Endometrial microvascular endothelial cells (primary cell): ENCODE measurements around the gene ASCL4. TPM values are rescaled to one million over a fixed set of nuclear protein-coding genes. Genes with fewer than 3 reads are reported as not detected.

Source experiments
- in situ Hi-C: cut with HindIII; loops from 2 replicates; pipeline ENCODE4 v1.10.0; 2017; ENCODE audit warnings: low sequenced_read_pairs, low pct_unique_long_range_greater_than_20kb; ENCODE audit errors: inconsistent ontology term
- total RNA-seq: library from RNA; depleted of rRNA; stranded (reverse); fragments of >200 nt; gene quantifications from one replicate; pipeline ENCODE4 v1.2.3, GENCODE V29; 2015; ENCODE audit errors: inconsistent ontology term

Gene ASCL4
- total RNA-seq, 1 donor from 2014 or later: not detected

DNA sequence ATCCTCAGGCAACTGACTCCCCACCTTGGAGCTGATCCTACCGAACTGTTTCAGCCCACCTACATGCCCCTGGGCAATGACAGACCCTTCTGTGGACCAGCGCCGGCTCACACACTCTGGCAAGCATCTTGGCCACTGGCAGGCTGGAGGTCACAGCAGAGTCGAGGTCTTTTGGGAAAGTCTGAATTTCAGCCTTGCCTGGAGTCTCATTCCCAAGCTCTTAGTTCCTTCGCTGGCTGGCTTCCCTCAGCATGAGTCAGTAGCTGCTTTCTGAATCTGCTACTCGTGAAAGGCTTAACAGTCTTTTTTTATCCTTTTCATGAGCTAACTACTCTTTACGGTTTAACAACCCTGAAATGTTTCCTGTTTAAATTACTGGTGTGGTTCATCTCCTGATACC, 44.5 kb downstream of the ASCL4 start:
- in situ Hi-C loops: no loop called here

DNA sequence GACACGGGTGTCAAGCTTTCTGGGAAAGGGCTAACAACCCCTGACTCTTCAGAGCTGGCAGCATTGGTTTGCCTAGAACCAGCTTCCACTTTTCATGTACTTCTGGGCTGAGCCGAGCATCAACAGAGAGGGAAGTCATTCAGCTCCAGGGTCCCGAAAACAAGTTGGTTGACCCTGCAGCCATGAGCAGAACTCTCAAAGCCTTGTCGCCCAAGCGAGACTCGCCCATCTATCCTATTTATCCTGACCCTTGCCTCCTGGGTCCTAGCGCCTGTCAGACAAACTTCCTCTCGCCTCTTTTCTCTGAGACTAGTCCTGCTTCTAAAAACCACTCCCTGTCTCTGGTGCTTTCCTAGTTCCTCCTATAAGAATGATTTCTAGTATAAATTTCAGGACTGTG, 47.9 kb downstream of the ASCL4 start:
- in situ Hi-C loops: no loop called here

Other genes starting within 250 kb of the ASCL4 start
- 112 TPM for gene PWP1, start 88.9 kb upstream of the ASCL4 start, total RNA-seq
- 35.1 TPM for gene PRDM4, start 13.6 kb upstream of the ASCL4 start, total RNA-seq